Hindlimb muscle (tissue), 1 donor: ENCODE measurements around the gene SLC9A9. TPM values are rescaled to one million over a fixed set of nuclear protein-coding genes. Genes with fewer than 3 reads are reported as not detected.
A peak's percentile ranks its signal among the peaks of the same experiment; 100 is the strongest.
"Not testable (repeated sequence)": the region's sequence is repeated elsewhere in the genome, so short reads cannot be mapped to it uniquely, and the experiment has no call there.

ENCODE experiments used
- DNase-seq: peaks from one replicate; pipeline ENCODE4 v3.0.0-alpha.2; 2013
- polyA plus RNA-seq: library from polyadenylated mRNA; unstranded; fragments of 120-200 nt; gene quantifications from one replicate; pipeline ENCODE4 v1.2.1, GENCODE V29; 2013; ENCODE audit not compliant: insufficient read length

The SLC9A9 gene
- polyA plus RNA-seq, 1 donor = 14.0 TPM

DNA sequence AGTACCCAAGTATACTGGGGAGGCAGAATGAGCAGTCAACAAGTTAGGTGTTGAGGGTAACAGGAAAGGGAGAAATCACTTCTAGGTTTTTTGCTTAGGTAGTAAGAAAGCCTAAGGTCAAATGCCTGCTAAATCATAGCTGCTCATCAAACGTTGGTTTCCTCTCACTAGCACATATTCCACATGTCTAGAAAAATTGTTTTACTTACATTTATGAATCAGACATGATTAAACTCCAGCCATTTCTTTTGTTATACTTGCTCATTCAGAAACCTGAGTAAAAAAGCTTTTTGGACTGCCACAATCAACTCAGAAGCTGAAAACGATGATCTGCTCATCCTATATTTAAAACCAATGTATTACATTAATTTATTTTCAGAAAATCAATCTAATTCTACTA, 40.2 kb downstream of the SLC9A9 start:
- DNase-seq = no peak

DNA sequence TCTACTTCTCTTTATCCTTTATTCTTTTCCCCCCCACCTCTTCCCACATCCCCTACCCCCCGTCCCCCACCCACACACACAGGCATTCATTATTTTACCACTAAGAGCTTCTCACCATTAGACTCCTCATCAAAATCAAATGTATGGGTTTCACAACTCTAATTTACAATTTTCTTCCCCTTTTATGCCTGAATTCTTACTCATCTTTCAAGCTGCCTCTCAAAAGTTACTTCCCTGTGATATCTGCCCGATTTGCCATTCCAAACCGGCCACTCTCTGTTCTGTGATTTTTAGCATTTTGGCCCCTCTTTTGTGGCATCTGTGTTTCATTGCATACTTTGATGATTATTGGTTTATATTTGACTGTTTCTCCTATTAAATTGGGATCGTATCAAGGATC, 42.2 kb downstream of the SLC9A9 start:
- DNase-seq = no peak

DNA sequence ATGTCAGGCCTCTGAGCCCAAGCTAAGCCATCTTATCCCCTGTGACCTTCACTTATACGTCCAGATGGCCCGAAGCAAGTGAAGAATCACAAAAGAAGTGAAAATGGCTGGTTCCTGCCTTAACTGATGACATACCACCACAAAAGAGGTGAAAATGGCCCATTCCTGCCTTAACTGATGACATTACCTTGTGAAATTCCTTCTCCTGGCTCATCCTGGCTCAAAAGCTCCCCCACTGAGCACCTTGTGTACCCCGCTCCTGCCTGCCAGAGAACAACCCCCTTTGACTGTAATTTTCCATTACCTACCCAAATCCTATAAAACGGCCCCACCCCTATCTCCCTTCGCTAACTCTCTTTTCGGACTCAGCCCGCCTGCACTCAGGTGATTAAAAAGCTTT, 42.8 kb downstream of the SLC9A9 start:
- not testable (repeated sequence) for DNase-seq

DNA sequence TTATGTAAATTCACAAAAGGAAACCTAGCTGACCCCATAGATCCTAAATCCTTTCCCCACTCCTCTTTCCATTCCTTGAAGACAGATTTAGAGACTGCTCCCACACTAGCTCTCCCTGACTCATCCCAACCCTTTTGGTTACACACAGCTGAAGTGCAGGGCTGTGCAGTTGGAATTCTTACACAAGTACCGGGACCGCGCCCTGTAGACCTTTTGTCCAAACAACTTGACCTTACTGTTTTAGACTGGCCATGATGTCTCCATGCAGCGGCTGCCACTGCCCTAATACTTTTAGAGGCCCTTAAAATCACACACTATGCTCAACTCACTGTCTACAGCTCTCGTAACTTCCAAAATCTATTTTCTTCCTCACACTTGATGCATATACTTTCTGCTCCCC, 47.2 kb downstream of the SLC9A9 start:
- DNase-seq = not testable (repeated sequence)

DNA sequence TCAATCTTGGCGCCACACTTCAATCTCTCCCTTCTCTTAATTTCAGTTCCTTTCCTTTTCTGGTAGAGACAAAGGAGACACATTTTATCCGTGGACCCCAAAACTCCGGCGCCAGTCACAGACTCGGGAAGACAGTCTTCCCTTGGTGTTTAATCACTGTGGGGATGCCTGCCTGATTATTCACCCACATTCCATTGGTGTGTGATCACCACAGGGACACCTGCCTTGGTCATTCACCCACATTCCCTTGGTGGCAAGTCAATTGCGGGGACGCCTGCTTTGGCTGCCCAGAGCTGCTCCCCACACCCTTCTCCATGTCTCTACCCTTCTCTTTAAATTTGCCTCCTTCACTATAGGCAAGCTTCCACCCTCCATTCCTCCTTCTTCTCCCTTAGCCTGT, 50.1 kb downstream of the SLC9A9 start:
- not testable (repeated sequence) for DNase-seq

DNA sequence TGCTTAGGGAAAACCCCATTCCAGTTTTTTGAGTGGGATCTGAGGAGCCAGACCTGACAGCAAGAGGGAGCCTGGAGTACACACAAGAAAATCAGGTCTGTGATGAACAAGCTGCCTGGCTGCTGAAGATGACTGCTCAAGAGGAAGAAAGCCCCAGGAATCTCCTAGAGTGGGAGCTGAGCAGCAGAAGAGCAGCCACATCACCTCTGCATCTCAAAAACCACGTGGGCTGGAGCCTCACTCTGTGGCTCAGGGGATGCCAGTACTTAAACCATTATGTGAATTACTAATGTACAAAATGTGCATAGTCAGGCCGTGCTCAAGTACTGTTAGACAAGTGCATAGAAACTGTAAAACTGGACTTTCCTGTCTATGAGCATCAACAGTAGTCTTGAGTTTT, 52.4 kb downstream of the SLC9A9 start:
- DNase-seq = no peak

GRCh38 chr3:143794793-143795462, 53.3 kb downstream of the SLC9A9 start:
- DNase-seq = no peak

GRCh38 chr3:143793971-143794370, 54.3 kb downstream of the SLC9A9 start:
- DNase-seq = no peak

DNA sequence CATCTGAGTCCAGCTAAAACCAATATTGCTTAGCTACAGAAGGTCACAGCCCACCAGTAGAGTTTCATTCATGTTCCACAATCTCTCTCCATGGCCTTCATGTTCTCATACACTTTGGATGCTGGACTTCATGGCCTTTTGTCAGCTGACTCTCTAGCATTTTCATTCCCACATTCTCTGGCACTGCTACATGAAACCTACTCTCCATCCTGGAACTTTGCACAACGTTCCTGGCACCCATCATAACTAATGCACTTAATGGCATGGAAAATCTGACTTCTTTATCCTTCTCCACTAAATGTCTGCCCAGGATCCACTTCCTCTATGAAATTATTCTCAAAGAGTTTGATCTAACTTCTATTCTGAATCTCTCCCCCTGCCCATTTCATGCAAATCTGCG, 56.9 kb downstream of the SLC9A9 start:
- peak; percentile 48 for DNase-seq

DNA sequence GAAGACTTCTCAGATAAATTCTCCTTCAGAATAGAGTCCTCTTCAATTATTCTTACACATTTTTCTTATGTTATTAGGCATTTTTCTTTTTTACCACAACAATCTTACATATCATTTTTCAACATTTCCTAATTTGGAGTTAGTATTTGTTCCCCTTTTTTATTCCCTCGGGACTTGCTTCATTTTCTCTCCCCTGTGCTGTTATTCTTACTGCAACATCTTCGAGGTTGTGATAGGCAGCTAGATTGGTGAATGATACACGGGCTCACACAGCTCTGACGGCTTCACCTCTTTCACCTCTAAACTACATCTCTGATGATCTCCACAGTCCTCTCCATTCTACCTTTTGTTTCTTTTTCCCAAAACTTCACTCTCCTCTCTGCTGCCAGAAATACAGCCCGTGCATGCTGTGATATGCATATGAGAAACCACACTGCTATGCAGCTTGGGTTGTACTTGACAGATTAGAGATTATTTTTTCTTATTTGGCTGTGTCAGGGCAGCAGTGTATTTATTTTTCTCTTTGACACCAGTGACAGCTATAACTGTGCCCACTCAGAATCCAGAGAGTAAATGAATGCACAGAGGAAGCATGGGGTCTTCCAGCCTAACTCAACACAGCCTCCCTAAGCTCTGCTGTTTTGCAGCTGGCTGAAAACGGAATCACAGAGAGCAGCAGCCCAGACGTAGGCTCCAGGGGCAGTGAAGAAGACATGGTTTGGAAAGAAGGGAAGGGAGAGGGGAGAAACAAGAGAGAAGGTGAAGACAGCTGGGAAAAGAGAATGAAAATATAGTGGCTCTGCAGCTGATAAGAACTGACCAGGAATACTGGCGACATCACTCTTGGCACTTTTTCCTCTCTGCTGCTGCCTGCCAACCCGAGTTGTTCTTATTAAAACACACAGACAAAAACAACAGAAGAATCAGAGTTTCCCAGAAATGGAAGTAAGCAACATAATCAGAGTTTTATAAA, 61.8 kb downstream of the SLC9A9 start:
- DNase-seq = peak; percentile 56

- no peak for DNase-seq
These were observed 63.8 kb downstream of the SLC9A9 start for GRCh38 chr3:143784446-143784845.

GRCh38 chr3:143783851-143784370, 64.4 kb downstream of the SLC9A9 start:
- no peak for DNase-seq

GRCh38 chr3:143775459-143775858, 72.8 kb downstream of the SLC9A9 start:
- peak; percentile 55 for DNase-seq

DNA sequence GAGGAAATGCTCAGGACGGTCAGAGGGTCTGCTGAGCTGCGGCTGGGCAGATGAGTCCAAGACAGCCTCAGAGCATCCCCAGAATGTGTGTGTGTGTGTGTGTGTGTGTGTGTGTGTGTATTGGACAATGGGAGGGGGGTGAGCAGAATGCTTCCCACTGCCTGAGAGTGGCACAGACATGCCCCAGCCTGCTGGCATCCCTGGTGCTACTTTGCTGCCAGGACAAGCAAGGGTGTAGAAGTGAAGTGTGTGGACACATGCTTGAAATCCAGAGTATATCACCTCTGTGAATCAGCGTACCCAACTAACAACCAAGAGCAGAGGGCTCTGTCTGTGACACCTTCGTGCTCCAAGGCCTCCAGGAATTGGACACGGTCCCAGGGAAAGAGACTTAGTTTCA, 76.3 kb downstream of the SLC9A9 start:
- no peak for DNase-seq

DNA sequence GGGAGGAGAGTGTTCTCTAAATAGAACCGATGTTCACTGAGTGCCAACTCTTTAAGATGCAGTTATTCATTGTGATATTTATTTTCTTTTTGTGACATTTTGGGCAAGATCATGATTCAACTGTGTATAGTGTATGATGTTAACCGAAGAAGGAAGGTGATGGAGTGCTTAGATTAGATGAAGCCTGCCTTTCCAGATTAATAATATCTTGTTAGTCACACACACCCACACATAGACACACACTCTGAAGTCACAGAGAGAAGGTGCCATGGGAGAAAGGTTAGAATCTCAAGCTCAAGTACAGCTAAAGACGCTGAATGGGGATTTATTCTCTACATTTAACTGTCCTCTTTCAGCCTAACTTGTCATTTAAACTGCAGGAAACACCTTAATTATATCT, 77.0 kb downstream of the SLC9A9 start:
- no peak for DNase-seq

- no peak for DNase-seq
These were observed 77.9 kb downstream of the SLC9A9 start for GRCh38 chr3:143770391-143770790.

DNA sequence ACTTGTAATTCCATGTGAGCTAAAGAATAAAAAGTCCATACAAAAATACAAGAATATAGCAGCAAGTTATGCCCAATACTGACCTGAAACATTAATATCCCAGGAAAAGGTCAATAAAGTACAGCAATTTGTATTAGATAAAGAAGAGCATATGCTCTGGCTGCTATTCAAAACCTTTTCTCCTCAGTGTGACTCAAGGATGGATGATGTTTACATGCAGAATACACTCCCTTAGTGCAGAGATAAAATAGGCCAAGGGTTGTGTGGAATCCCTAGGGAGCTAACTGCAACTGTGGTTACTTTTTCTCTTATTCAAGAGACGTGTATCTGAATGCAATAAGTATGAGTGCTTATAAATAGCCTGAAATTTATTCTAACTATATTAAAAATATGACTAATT, 78.7 kb downstream of the SLC9A9 start:
- DNase-seq = no peak

GRCh38 chr3:143764840-143765239, 83.4 kb downstream of the SLC9A9 start:
- DNase-seq = no peak

- DNase-seq = no peak
These were observed 84.6 kb downstream of the SLC9A9 start for GRCh38 chr3:143763564-143764162.

- DNase-seq = no peak
These were observed 90.6 kb downstream of the SLC9A9 start for GRCh38 chr3:143757691-143758090.

GRCh38 chr3:143755978-143756377, 92.3 kb downstream of the SLC9A9 start:
- no peak for DNase-seq

DNA sequence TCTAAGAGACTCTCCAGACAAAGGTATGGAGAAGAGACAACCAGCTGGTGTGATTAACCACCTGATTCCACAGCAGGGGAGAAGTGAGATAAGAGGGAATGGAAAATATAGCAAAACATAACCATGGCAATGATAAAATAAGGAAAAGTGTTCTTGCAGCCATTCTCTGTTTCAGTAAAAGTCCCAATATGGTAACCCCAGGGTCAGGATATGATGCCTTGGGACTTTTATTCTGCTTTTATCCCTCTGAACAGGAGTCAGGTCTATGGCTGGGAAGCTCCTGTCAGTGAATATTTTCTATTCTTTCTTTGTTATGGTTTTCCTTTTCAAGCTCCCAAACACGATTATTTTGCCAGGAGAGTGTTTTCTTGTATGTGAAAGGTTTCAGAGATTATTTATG, 94.2 kb downstream of the SLC9A9 start:
- DNase-seq = no peak

GRCh38 chr3:143753456-143753855, 94.8 kb downstream of the SLC9A9 start:
- no peak for DNase-seq
